H9 (cell line): ENCODE data around the gene FAM204A. TPM values are rescaled to one million over a fixed set of nuclear protein-coding genes. Genes with fewer than 3 reads are reported as not detected.

ENCODE experiments used
- DNase-seq: peaks from one replicate; pipeline ENCODE4 v3.0.0-alpha.2; 2017
- H2AFZ ChIP-seq: one replicate; pipeline ENCODE4 v1.6.1; 2013; ENCODE audit warnings: mild to moderate bottlenecking, low read length, control low read depth, moderate library complexity
- H2AK5ac ChIP-seq: 2 replicates; pipeline ENCODE4 v1.6.1; 2013; ENCODE audit warnings: low read length, control low read depth, mixed read lengths; ENCODE audit not compliant: insufficient read length
- H2BK120ac ChIP-seq: one replicate; pipeline ENCODE4 v1.6.1; 2013; ENCODE audit warnings: low read depth, mild to moderate bottlenecking, low read length, control low read depth, inconsistent platforms; ENCODE audit not compliant: poor library complexity, severe bottlenecking
- H2BK12ac ChIP-seq: 2 replicates; pipeline ENCODE4 v1.6.1; 2013; ENCODE audit warnings: low read length, control low read depth, mixed read lengths, low read depth; ENCODE audit not compliant: insufficient read length
- H2BK15ac ChIP-seq: 2 replicates; pipeline ENCODE4 v1.6.1; 2013; ENCODE audit warnings: low read depth, low read length, control low read depth
- H2BK20ac ChIP-seq: one replicate; pipeline ENCODE4 v1.6.1; 2013; ENCODE audit warnings: low read depth, mild to moderate bottlenecking, low read length, control low read depth, inconsistent platforms; ENCODE audit not compliant: poor library complexity, severe bottlenecking
- H2BK5ac ChIP-seq: 2 replicates; pipeline ENCODE4 v1.6.1; 2013; ENCODE audit warnings: low read length, control low read depth, mixed read lengths; ENCODE audit not compliant: insufficient read length
- H3K14ac ChIP-seq: 2 replicates; pipeline ENCODE4 v1.6.1; 2013; ENCODE audit warnings: low read length, control low read depth; ENCODE audit not compliant: insufficient read depth
- H3K18ac ChIP-seq: 2 replicates; pipeline ENCODE4 v1.6.1; 2013; ENCODE audit warnings: low read depth, mild to moderate bottlenecking, mixed read lengths, low read length, control low read depth; ENCODE audit not compliant: insufficient read length
- H3K23ac ChIP-seq: 2 replicates; pipeline ENCODE4 v1.6.1; 2013; ENCODE audit warnings: low read length, control low read depth, mixed read lengths, low read depth; ENCODE audit not compliant: insufficient read length
- H3K23me2 ChIP-seq: 2 replicates; pipeline ENCODE4 v1.6.1; 2013; ENCODE audit warnings: low read depth, mild to moderate bottlenecking, mixed read lengths, low read length, control low read depth; ENCODE audit not compliant: insufficient read length, poor library complexity, severe bottlenecking
- H3K27ac ChIP-seq: 2 replicates; pipeline ENCODE4 v1.5.1; 2013; ENCODE audit warnings: low read length, control low read depth, mixed read lengths, low read depth; ENCODE audit not compliant: insufficient read length
- H3K27me3 ChIP-seq: 2 replicates; pipeline ENCODE4 v1.6.1; 2013; ENCODE audit warnings: low read length, control low read depth, inconsistent platforms; ENCODE audit not compliant: insufficient read depth
- H3K4ac ChIP-seq: 2 replicates; pipeline ENCODE4 v1.6.1; 2013; ENCODE audit warnings: low read depth, mild to moderate bottlenecking, control low read depth, inconsistent platforms, low read length, moderate library complexity
- H3K4me1 ChIP-seq: 2 replicates; pipeline ENCODE4 v1.6.1; 2013; ENCODE audit warnings: low read length, control low read depth, inconsistent platforms; ENCODE audit not compliant: insufficient read depth
- H3K4me2 ChIP-seq: 2 replicates; pipeline ENCODE4 v1.6.1; 2013; ENCODE audit warnings: low read length, control low read depth, mixed read lengths; ENCODE audit not compliant: insufficient read length, insufficient read depth
- H3K56ac ChIP-seq: 2 replicates; pipeline ENCODE4 v1.6.1; 2013; ENCODE audit warnings: low read depth, mild to moderate bottlenecking, mixed read lengths, low read length, control low read depth; ENCODE audit not compliant: insufficient read length
- H3K79me1 ChIP-seq: 2 replicates; pipeline ENCODE4 v1.6.1; 2013; ENCODE audit warnings: low read depth, mild to moderate bottlenecking, moderate library complexity, low read length, control low read depth, inconsistent platforms; ENCODE audit not compliant: insufficient read depth, poor library complexity, severe bottlenecking
- H3K79me2 ChIP-seq: 2 replicates; pipeline ENCODE4 v1.6.1; 2013; ENCODE audit warnings: low read length, control low read depth, inconsistent platforms; ENCODE audit not compliant: insufficient read depth
- H3K9ac ChIP-seq: 2 replicates; pipeline ENCODE4 v1.6.1; 2013; ENCODE audit warnings: low read length, control low read depth, mixed read lengths; ENCODE audit not compliant: insufficient read length; ENCODE audit errors: extremely low read depth
- H3K9me3 ChIP-seq: one replicate; pipeline ENCODE4 v1.6.1; 2013; ENCODE audit warnings: low read depth, low read length, inconsistent platforms; ENCODE audit not compliant: control insufficient read depth
- H3T11ph ChIP-seq: one replicate; pipeline ENCODE4 v1.6.1; 2013; ENCODE audit warnings: mild to moderate bottlenecking, low read length, control low read depth, inconsistent platforms
- H4K20me1 ChIP-seq: one replicate; pipeline ENCODE4 v1.6.1; 2013; ENCODE audit not compliant: control insufficient read depth, insufficient read length, insufficient read depth
- H4K5ac ChIP-seq: 2 replicates; pipeline ENCODE4 v1.6.1; 2013; ENCODE audit warnings: low read depth, mild to moderate bottlenecking, mixed read lengths, low read length, control low read depth; ENCODE audit not compliant: insufficient read length
- H4K8ac ChIP-seq: replicated peaks from 2 replicates; pipeline ENCODE4 v1.6.1; 2013; ENCODE audit warnings: low read length, control low read depth, mixed read lengths, low read depth; ENCODE audit not compliant: insufficient read length
- H4K91ac ChIP-seq: 2 replicates; pipeline ENCODE4 v1.6.1; 2013; ENCODE audit warnings: low read depth, mild to moderate bottlenecking, moderate library complexity, mixed read lengths, low read length, control low read depth; ENCODE audit not compliant: insufficient read length
- H3K27ac Mint-ChIP-seq, 3 experiments: 2 replicates in 2 of 3; 3 replicates in 1 of 3; pipeline ENCODE4 v1.8.0; 2020 to 2021; ENCODE audit warnings: mixed read lengths in 3 of 3, mild to moderate bottlenecking in 1 of 3, moderate library complexity in 1 of 3
- H3K27me3 Mint-ChIP-seq: 2 replicates; pipeline ENCODE4 v1.8.0; 2021; ENCODE audit warnings: low read depth, mild to moderate bottlenecking, moderate library complexity, mixed read lengths
- H3K36me3 Mint-ChIP-seq, 3 experiments: 2 replicates in 2 of 3; 3 replicates in 1 of 3; pipeline ENCODE4 v1.8.0; 2020 to 2021; ENCODE audit warnings: low read depth in 3 of 3, mixed read lengths in 3 of 3; ENCODE audit not compliant: insufficient read depth in 1 of 3
- H3K4me1 Mint-ChIP-seq, 2 experiments: 2 replicates each; pipeline ENCODE4 v1.8.0; 2020; ENCODE audit warnings: mixed read lengths in 2 of 2
- H3K4me3 Mint-ChIP-seq, 2 experiments: 2 replicates in 1 of 2; 3 replicates in 1 of 2; pipeline ENCODE4 v1.8.0; 2020 to 2021; ENCODE audit warnings: mild to moderate bottlenecking in 2 of 2, mixed read lengths in 2 of 2, moderate library complexity in 1 of 2
- H3K9me3 Mint-ChIP-seq, 2 experiments: 2 replicates in 1 of 2; 3 replicates in 1 of 2; pipeline ENCODE4 v1.8.0; 2020; ENCODE audit warnings: mild to moderate bottlenecking in 2 of 2, mixed read lengths in 2 of 2, moderate library complexity in 1 of 2
- WGBS: extraction: QIAGEN DNeasy Blood & Tissue Kit; methylation state at CpG from one replicate; pipeline ENCODE4 v1.1.7; 2013; ENCODE audit warnings: missing lambda C conversion rate, low lambda C conversion rate, mixed read lengths; ENCODE audit not compliant: insufficient read length; ENCODE audit errors: extremely low coverage; 5-methylcytosine and 5-hydroxymethylcytosine counted together
- total RNA-seq: library from RNA; stranded (reverse); gene quantifications from 2 replicates; pipeline ENCODE4 v1.2.1, GENCODE V29; 2021
- TF ChIP-seq, protein P1 (sequence below): fragments of 200-600 bp; sonication (generic); conservative IDR thresholded peaks from 3 replicates; pipeline ENCODE4 v1.8.0; 2021; ENCODE audit warnings: antibody characterized with exemption, mild to moderate bottlenecking

The FAM204A gene
- total RNA-seq, 1 experiment from 2014 or later, result 42.5 TPM

DNA sequence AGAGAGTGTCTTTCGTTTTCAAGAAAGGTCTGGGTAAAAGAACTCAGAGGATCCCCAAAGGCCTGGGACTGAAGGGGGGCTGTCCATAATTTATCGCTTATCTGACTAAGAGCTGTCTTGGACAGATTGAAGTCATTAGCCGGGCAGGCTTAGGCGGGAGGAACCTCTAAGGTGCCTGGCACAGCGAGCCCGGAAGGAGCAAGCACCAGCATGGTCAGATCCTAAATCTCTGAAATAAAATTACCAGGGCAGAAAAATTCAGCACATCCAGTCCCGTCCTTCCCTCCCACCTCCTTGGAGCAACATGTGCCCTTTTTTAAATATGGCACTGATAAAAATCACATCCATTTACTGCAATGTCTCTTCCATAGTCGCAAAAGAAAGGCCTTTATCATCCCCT, 86.8 kb downstream of the FAM204A start:
- no peaks in the 10 kb centered on the region for H3K79me2 ChIP-seq
- no peak overlapping the region for H2BK15ac ChIP-seq
- TF ChIP-seq, protein P1, sequence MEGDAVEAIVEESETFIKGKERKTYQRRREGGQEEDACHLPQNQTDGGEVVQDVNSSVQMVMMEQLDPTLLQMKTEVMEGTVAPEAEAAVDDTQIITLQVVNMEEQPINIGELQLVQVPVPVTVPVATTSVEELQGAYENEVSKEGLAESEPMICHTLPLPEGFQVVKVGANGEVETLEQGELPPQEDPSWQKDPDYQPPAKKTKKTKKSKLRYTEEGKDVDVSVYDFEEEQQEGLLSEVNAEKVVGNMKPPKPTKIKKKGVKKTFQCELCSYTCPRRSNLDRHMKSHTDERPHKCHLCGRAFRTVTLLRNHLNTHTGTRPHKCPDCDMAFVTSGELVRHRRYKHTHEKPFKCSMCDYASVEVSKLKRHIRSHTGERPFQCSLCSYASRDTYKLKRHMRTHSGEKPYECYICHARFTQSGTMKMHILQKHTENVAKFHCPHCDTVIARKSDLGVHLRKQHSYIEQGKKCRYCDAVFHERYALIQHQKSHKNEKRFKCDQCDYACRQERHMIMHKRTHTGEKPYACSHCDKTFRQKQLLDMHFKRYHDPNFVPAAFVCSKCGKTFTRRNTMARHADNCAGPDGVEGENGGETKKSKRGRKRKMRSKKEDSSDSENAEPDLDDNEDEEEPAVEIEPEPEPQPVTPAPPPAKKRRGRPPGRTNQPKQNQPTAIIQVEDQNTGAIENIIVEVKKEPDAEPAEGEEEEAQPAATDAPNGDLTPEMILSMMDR, result no peak
- no peak overlapping the region for H4K91ac ChIP-seq
- DNase-seq, result no peak
- no peak overlapping the region for H3K18ac ChIP-seq
- no peaks in the 10 kb centered on the region for H3K23me2 ChIP-seq
- no peak overlapping the region for H4K8ac ChIP-seq
- H2BK5ac ChIP-seq, result no peak overlapping the region
- WGBS, result no CpG with 5 or more reads among the region's 8 CpGs
- Mint-ChIP-seq H3K36me3 (no peaks in the 10 kb centered on the region), H3K4me1 (peaks cover 23% of the 10 kb centered on the region in 2 experiments), H3K9me3 (no peaks in the 10 kb centered on the region; a peak in 1 of 5 replicates), H3K27ac (no peak overlapping the region), H3K27me3 (peaks cover 67% of the 10 kb centered on the region), H3K4me3 (no peak overlapping the region)
- H3K4ac ChIP-seq, result no peak overlapping the region
- H2AK5ac ChIP-seq, result no peak overlapping the region
- H3K23ac ChIP-seq, result no peak overlapping the region
- H3K9me3 ChIP-seq, result no peaks in the 10 kb centered on the region
- no peak overlapping the region for H4K5ac ChIP-seq
- H3K79me1 ChIP-seq, result no peaks in the 10 kb centered on the region
- H3T11ph ChIP-seq, result no peak overlapping the region
- H3K9ac ChIP-seq, result no peak overlapping the region
- no peak overlapping the region for H3K4me2 ChIP-seq
- H3K27me3 ChIP-seq, result peaks cover 3% of the 10 kb centered on the region; the same call in 1 of the 2 replicates
- H3K27ac ChIP-seq, result no peak overlapping the region
- H4K20me1 ChIP-seq, result no peaks in the 10 kb centered on the region
- H3K56ac ChIP-seq, result no peak overlapping the region
- no peak overlapping the region for H2BK12ac ChIP-seq
- no peak overlapping the region for H2AFZ ChIP-seq
- no peak overlapping the region for H3K14ac ChIP-seq
- no peak overlapping the region for H2BK120ac ChIP-seq
- no peaks in the 10 kb centered on the region for H3K4me1 ChIP-seq
- no peak overlapping the region for H2BK20ac ChIP-seq
